ENCODE data around the gene DBF4B. TPM values are rescaled to one million over a fixed set of nuclear protein-coding genes. Genes with fewer than 3 reads are reported as not detected.

Gene DBF4B, protein sequence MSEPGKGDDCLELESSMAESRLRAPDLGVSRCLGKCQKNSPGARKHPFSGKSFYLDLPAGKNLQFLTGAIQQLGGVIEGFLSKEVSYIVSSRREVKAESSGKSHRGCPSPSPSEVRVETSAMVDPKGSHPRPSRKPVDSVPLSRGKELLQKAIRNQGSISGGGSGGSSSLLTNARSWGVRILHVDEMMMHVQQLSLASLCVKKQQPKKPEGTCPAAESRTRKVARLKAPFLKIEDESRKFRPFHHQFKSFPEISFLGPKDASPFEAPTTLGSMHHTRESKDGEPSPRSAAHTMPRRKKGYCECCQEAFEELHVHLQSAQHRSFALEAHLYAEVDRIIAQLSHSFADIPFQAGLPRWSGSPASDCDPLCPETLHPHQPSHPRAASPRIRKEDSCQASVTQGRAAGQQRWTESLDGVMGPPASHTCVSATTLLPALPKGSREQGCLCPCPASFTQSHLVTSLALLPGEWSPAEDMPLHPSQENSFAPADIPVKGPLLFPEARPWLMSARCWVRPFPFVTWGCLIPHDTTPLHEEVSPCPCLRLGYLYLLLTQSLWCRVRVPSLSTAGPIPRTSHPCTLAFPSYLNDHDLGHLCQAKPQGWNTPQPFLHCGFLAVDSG
- total RNA-seq: 3.4 and 4.4 TPM in 2 replicates

DNA sequence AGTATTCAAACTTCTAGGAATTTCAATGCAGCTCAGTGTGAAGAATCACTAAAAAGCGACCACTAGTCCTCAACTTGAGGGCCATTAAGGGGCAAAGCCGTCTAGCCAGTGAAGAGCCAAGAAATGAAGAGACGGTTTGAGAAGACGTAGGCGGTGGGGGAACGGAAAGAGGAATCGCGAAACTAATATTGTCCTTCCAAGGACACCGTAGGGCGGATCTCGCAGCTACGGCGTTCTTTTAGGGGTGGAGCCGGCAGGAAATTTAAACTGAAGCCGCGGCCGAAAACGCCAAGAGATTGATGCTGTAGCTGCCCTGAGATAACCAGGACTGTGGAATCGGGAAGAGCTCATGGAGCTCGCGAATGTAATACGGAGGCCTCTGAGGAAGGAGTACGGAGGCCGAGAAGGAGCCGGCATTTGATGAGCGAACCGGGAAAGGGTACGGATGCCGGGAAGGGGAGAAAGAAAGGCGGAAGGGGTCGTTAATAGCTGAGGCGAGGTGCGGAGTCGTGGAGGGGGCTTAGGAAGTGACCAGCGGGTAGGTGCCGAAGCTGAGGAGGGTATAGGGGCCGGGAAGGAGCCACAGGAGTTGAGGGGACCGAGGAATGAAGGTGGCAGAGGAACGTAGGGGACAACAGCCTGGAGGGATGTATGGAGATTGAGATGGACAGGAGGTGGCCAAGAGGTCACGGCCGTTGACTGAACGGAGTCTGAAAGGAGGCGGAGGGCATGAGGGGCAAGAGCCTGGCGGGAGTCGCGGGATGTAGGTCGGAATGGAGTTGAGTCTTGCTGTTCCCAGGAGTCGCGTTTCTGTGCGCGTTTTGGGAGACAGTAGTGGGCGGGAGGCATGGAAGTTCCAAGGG lies at the start of gene DBF4B:
DBF4B (plus strand) TSS at position 265 of the 863 bp plus-strand sequence; CDS start at position 421, 156 bp downstream.

DNA sequence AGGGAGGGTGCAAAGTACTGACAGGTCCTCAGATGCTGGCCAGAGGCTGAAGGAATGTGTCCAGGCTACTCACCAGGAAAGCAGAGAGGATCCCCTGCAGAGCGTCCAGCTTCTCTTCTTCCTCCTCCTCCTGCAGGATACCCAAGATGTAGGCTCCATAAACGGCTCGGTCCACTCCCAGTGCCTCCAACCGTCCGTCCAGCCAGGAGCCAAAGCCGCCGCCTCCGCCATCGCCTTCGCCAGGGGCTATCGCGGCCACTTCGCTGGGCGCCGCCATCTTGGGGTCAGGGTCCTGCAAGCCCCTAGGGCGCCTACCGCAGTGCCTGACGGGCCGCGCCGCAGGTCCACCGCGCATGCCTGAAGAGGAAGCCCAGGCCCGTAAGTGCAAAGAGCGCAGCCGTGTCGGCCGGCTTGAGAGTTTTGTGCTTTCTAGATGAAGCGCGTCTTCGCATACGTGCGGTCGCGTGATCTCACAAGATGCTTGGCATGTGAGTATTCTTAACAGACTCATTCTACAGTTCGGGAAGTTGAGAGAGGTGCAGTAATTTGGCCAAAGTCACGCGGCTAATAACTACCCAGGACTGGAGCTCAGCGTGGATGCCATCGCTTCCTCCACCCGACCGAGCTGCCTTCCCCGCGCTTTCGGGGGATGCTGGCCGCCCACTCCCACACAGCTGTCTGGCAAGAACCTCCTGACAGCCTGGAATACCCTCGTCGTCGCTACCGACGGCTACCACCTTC lies 18.8 kb upstream of the DBF4B start, which contains the start of gene CCDC43:
CCDC43 (minus strand) TSS at position 300 of the 741 bp plus-strand sequence; CDS start at position 277, 23 bp downstream.

DNA sequence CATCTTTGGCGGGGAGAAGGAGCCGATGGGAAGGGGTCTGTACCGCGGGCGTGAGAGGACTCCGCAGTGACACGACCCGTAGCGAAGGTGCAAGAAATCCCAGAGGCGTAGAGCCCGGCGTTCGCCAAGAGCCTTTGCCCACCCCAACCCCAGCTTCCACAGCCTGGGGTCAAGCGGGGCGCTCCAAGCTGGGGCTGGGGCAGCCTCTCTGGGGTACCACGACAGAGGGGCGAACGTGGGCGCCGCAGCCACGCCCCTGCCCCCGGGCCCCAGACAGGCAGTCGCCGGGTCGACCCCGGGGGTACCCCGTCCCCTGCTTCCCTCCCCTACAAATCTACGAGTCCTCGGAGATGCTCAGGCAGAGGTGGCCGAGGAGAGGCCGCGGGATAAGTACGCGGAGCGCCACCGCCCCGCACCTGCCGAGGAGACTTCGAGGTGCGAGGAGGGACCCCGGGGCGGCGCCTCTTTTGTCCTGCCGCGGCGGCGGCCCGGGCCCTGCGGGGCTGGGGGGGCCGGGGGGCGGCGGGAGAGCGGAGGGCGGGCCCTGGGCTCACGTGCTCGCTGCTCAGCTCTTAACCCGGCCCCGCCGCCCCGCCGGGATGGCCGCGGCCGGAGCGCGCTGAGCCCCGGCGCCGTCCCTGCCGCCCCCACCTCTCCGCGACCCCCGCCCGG lies 50.1 kb downstream of the DBF4B start, which contains the start of gene ADAM11:
ADAM11 (plus strand) TSS at position 575 of the 672 bp plus-strand sequence. CDS start 212 bp downstream, outside the sequence.

Other genes with a start within 250 kb of the DBF4B start
- gene GPATCH8, start 205.3 kb upstream of the DBF4B start, total RNA-seq: 12.7 and 16.5 TPM in 2 replicates
- gene FZD2, start 151.2 kb upstream of the DBF4B start, total RNA-seq: 4.4 TPM in 2 replicates
- not detected in 2 replicates for gene MEIOC, start 52.2 kb upstream of the DBF4B start, total RNA-seq
- gene CCDC43, start 18.9 kb upstream of the DBF4B start, total RNA-seq: 38.2 and 40.8 TPM in 2 replicates
- gene ADAM11, start 50.3 kb downstream of the DBF4B start, total RNA-seq: under 0.01 and 0.31 TPM in 2 replicates
- gene GJC1, start 121.6 kb downstream of the DBF4B start, total RNA-seq: 17.8 and 19.0 TPM in 2 replicates
- gene HIGD1B, start 139.2 kb downstream of the DBF4B start, total RNA-seq: not detected in 2 replicates
- 87.9 and 100 TPM in 2 replicates for gene EFTUD2, start 190.8 kb downstream of the DBF4B start, total RNA-seq
- 0.44 TPM in 1 of 2 replicates, not detected in the other for gene GFAP, start 206.8 kb downstream of the DBF4B start, total RNA-seq
- gene KIF18B, start 239.1 kb downstream of the DBF4B start, total RNA-seq: 1.7 and 2.6 TPM in 2 replicates